ENCODE data around the gene ABI3BP. TPM values are rescaled to one million over a fixed set of nuclear protein-coding genes. Genes with fewer than 3 reads are reported as not detected.

Gene ABI3BP
- total and polyA plus RNA-seq, 10 of the 15 experiments (the other 5 are each of a cell fraction or from before 2014, with no cell fraction given), result 0.03 to 0.42 (median 0.11) TPM; not detected in 4

DNA sequence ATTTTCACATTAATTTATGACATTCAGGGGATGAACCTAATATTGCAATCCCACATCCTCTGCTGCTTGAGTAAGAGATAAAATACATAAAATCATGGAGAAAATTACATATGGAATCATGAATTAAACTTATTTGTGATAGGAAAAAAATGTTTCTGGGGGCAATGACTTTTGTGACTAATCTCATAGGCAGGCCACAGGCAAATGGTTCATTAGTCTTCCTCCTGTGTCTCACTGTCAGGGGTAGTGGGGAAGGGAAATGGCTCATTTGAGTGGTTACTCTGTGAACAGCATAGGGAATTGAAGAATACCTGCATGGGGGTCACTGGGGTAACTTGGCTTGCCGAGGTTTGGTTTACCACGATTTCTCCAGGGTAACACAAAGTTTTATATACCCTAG, 211.9 kb downstream of the ABI3BP start (continued):
- TF ChIP-seq, protein P1, sequence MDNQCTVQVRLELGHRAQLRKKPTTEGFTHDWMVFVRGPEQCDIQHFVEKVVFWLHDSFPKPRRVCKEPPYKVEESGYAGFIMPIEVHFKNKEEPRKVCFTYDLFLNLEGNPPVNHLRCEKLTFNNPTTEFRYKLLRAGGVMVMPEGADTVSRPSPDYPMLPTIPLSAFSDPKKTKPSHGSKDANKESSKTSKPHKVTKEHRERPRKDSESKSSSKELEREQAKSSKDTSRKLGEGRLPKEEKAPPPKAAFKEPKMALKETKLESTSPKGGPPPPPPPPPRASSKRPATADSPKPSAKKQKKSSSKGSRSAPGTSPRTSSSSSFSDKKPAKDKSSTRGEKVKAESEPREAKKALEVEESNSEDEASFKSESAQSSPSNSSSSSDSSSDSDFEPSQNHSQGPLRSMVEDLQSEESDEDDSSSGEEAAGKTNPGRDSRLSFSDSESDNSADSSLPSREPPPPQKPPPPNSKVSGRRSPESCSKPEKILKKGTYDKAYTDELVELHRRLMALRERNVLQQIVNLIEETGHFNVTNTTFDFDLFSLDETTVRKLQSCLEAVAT (IDR thresholded peaks at IDR 0.05), result no peak
- TF ChIP-seq POLR2A (IDR thresholded peaks at IDR 0.05; ENCODE audit: low read depth, low read length), result no peak
- no peak for TF ChIP-seq YY1 (IDR thresholded peaks at IDR 0.05; ENCODE audit: low read depth, low read length)
- TF ChIP-seq, protein P2, sequence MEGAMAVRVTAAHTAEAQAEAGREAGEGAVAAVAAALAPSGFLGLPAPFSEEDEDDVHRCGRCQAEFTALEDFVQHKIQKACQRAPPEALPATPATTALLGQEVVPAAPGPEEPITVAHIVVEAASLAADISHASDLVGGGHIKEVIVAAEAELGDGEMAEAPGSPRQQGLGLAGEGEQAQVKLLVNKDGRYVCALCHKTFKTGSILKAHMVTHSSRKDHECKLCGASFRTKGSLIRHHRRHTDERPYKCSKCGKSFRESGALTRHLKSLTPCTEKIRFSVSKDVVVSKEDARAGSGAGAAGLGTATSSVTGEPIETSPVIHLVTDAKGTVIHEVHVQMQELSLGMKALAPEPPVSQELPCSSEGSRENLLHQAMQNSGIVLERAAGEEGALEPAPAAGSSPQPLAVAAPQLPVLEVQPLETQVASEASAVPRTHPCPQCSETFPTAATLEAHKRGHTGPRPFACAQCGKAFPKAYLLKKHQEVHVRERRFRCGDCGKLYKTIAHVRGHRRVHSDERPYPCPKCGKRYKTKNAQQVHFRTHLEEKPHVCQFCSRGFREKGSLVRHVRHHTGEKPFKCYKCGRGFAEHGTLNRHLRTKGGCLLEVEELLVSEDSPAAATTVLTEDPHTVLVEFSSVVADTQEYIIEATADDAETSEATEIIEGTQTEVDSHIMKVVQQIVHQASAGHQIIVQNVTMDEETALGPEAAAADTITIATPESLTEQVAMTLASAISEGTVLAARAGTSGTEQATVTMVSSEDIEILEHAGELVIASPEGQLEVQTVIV (IDR thresholded peaks at IDR 0.05; ENCODE audit: borderline replicate concordance, partially characterized antibody), result no peak
- no peak for TF ChIP-seq SREBF2 (IDR thresholded peaks at IDR 0.05; ENCODE audit: low read length)
- no peak for TF ChIP-seq GABPA (IDR thresholded peaks at IDR 0.05; ENCODE audit: low read depth)
- TF ChIP-seq USF1 (IDR thresholded peaks at IDR 0.05; ENCODE audit: borderline replicate concordance, extremely low read length, insufficient read depth, low read depth, low read length), result no peak
- TF ChIP-seq RUNX3 (IDR thresholded peaks at IDR 0.05; ENCODE audit: low read length), result no peak

DNA sequence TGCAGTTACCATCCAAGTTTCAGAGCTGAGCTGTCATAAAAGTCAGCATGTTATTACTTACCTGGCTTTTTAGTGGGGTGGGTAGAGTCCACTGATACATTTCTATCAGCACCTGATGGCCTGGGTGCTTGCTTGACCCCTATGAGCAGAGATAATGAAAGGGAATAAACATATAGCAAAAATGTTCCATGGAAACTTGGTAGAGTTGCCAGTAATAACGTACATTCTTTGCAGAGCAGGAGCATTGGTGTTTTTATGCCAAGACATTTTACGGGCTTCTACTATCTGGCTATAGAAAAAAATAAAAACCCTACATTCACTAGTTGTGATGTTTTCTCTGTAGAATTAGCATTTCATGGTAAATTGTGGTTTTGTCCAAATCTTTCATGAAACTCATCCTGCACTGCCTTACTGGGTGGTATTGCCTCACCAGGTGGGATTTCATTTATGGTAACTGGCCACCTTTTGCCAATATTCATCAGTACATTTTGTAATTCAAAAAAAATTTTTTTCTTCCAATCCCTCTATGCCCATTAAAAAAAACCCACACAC, 213.1 kb downstream of the ABI3BP start:
- Histone ChIP-seq H3K4me2 (ENCODE audit: control insufficient read depth, insufficient read depth) (no peak overlapping the region), H3K9ac (ENCODE audit: control insufficient read depth, insufficient read depth, low read length) (no peak overlapping the region), H2AFZ (ENCODE audit: control insufficient read depth, low read depth, low read length) (no peak overlapping the region), H3K9me3 (replicated peaks; ENCODE audit: control insufficient read depth, insufficient read depth, low read length) (no peaks in the 10 kb centered on the region), H3K79me2 (ENCODE audit: control insufficient read depth, insufficient read depth, low read length) (no peaks in the 10 kb centered on the region), H3K4me3 (no peak overlapping the region), H3K4me1 (ENCODE audit: control insufficient read depth, insufficient read depth, low read length) (no peaks in the 10 kb centered on the region), H3K27ac (ENCODE audit: control insufficient read depth, insufficient read depth) (no peak overlapping the region), H3K36me3 (ENCODE audit: control insufficient read depth in 2 of 2, insufficient read depth in 2 of 2, low read length in 1 of 2) (no peaks in the 10 kb centered on the region), H3K27me3 (replicated peaks in 1 of 2; ENCODE audit: control insufficient read depth in 2 of 2, insufficient read depth in 2 of 2, low read length in 1 of 2) (no peaks in the 10 kb centered on the region), H4K20me1 (ENCODE audit: control insufficient read depth, insufficient read depth) (no peaks in the 10 kb centered on the region)
- no peak for DNase-seq (ENCODE audit: low read depth, low spot score)
- RAD21 ChIA-PET (ENCODE audit: unreplicated experiment), result no interaction called here
- SMC1A ChIA-PET (ENCODE audit: uncharacterized antibody, unreplicated experiment), result no interaction called here
- ATAC-seq, result no peak
- WGBS (ENCODE audit: insufficient coverage, insufficient replicate concordance, low lambda C conversion rate, missing lambda C conversion rate), result 30% methylated on average over 2 of the region's 2 CpGs
- FAIRE-seq, result no peak
- CTCF ChIA-PET, result no interaction called here
- intact Hi-C loops (cut with micrococcal nuclease; ENCODE audit: unreplicated experiment), result no loop called here
- no TSS peak for BruUV-seq (replicated peaks)
- POLR2A ChIA-PET, result no interaction called here
- in situ Hi-C loops (cut with MboI), result no loop called here
- TF ChIP-seq TAF1 (IDR thresholded peaks at IDR 0.05; ENCODE audit: borderline replicate concordance, low read depth, low read length) (no peak), SMARCA5 (IDR thresholded peaks at IDR 0.05) (no peak), SMC3 (IDR thresholded peaks at IDR 0.05; ENCODE audit: borderline replicate concordance, low read length) (no peak), TCF3 (IDR thresholded peaks at IDR 0.05; ENCODE audit: borderline replicate concordance, insufficient read depth, low read depth, low read length) (no peak), CHD2 (IDR thresholded peaks at IDR 0.05; ENCODE audit: borderline replicate concordance, low read depth, low read length) (no peak)
- TF ChIP-seq, protein P3, sequence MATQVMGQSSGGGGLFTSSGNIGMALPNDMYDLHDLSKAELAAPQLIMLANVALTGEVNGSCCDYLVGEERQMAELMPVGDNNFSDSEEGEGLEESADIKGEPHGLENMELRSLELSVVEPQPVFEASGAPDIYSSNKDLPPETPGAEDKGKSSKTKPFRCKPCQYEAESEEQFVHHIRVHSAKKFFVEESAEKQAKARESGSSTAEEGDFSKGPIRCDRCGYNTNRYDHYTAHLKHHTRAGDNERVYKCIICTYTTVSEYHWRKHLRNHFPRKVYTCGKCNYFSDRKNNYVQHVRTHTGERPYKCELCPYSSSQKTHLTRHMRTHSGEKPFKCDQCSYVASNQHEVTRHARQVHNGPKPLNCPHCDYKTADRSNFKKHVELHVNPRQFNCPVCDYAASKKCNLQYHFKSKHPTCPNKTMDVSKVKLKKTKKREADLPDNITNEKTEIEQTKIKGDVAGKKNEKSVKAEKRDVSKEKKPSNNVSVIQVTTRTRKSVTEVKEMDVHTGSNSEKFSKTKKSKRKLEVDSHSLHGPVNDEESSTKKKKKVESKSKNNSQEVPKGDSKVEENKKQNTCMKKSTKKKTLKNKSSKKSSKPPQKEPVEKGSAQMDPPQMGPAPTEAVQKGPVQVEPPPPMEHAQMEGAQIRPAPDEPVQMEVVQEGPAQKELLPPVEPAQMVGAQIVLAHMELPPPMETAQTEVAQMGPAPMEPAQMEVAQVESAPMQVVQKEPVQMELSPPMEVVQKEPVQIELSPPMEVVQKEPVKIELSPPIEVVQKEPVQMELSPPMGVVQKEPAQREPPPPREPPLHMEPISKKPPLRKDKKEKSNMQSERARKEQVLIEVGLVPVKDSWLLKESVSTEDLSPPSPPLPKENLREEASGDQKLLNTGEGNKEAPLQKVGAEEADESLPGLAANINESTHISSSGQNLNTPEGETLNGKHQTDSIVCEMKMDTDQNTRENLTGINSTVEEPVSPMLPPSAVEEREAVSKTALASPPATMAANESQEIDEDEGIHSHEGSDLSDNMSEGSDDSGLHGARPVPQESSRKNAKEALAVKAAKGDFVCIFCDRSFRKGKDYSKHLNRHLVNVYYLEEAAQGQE (IDR thresholded peaks at IDR 0.05; ENCODE audit: low read depth, low read length), result no peak
